ENCODE measurements around the gene NRF1.
A peak's percentile ranks its signal among the peaks of the same experiment; 100 is the strongest.
"Not testable (repeated sequence)": the region's sequence is repeated elsewhere in the genome, so short reads cannot be mapped to it uniquely, and the experiment has no call there.

The NRF1 gene

DNA sequence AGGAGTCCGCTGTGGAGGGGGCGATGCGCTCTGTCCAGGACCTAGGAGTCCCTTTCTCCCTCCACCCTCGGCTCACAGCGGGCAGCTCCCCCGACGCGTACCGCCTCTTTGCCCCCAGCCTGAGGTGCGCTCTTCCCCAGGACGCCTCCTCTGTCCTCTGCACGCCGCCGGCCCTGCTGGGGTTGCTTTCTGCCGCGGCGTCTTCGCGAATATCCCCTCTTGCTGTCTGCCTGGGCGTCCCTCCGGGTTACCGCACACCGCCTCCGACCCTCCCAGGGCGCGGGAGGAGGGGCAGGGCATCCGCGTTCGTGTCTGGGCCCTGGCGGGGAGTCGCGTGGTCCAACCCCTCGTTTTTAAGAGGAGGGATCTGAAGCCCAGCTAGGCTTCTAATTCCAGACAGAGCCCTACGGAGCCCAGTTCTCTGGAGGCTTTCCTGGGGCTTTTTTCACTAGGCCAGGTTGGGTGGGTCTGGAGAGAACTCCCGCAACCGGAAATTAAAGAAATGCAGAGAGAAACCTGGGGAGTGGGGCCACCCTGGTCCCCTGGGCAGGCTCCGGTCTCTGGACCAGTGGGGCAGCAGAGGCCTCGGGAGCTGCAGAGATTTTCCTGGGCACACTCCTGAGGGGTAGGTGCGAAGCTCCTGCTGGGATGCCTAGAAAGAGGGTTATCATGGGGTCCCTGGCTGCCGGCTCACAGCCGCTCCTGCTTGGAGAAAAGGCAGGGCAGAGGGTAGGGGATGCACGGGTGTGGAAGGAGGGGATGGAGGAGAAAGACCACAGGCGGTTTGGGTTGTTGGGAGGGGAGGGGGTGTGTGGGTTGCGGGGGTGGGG lies 174.4 kb downstream of the NRF1 start:
- DNase-seq = no peak

DNA sequence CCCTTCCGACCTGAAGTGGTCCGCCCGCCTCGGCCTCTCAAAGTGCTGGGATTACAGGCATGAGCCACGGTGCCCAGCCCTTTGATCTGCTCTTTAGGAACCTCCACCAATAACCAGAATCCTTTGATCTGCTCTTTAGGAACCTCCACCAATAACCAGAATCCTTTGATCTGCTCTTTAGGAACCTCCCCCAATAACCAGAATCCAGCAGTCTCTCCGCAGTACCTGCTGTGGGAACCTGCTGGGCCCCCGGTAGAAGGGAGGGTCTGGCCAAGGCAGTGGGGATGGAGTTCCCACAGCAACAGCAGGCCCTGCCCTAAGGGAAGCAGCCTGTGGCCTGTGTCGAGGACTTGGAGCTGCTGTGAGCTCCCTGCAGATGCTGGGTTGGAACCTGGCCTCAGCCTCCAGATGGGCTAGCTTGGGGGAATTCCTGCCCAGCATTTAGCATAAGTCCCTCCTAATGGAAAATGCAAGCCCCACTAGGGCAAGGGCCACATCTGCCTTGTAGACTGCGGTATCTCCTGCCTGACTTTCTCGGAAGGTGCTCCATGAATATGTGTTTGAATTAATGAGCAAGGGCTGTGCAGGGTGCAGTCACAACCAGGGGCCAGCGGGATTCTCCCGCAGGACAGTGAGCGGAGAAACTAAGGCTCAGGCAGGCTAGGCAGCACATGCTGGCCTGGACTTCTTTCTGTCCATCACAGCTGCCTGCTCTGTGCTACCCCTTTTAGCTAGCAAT lies 175.5 kb downstream of the NRF1 start:
- peak; percentile 93 for DNase-seq

DNA sequence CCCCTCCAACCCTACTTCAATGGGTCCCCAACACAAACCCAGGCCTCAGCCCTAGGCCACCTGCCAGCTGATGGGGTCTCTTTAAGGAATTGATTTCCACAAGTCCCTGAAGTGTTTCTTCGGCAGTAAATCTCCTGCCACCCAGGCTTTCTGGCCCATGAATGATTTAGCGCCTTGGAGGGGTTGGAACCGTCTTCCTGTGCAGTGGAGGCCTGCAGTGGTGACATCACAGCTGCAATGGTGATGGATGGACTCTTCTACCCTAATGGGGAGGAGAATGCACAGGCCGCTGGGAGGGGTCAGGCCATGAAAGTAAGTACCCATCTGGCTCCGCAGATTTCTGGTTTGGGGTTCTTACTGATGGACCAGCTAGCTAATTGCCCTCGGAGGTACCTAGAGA lies 177.5 kb downstream of the NRF1 start:
- DNase-seq = no peak

DNA sequence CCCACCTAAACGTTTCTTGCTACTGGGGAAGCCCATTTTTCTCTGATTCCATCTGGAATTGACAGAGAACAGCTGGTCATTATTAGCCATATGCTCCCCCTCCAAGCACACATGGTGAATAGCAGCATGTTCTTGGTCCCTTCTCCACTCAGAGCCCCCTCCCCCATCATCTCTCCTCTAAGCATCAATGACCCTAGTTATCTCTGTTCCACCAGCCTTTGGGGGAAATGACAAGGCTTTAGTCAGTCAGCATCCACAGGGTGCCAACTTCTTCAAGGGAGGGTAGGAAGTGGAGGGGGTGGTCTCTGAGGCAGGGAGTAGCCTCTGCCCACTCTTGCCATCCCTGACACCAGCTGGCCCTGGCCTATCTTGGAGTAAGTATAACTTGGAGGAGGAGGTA lies 178.1 kb downstream of the NRF1 start:
- peak; percentile 85 for DNase-seq

DNA sequence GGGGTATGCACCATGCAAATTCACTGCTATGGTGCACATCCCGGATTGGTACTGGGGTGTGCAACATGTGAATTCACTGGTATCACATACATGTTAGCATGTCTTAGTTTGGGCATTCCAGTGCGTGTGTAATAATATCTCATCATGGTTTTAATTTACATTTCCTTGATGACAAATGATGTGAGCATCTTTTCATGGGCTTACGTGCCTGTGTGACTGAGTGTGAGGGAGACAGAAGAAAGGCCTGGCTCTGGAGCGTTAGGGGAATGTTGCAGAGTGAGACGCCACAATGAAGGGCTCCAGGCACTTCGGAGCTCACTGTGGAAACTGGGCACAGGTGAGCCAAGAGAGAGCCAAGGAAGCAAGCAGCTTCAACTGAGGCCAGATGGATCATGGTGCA lies 178.6 kb downstream of the NRF1 start:
- DNase-seq = no peak

DNA sequence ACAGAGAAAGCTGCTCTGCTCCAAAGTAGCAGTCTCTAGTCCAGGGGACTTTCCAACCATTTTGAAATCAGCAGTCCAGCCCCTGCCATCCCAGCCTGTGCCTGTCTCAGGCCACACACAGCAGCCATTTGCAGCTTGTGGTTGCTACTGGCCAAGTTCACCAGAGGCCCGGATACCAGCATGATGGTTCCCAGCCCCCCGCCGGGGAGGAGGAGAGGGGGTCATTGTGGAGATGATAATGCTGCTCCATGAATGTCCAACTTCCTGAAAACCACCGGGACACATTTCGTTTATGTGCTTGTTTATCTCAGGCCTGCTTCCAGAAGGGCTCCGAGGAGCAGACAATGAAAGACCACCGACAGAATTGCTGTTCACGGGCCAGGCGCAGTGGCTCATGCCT lies 181.2 kb downstream of the NRF1 start:
- DNase-seq = no peak

DNA sequence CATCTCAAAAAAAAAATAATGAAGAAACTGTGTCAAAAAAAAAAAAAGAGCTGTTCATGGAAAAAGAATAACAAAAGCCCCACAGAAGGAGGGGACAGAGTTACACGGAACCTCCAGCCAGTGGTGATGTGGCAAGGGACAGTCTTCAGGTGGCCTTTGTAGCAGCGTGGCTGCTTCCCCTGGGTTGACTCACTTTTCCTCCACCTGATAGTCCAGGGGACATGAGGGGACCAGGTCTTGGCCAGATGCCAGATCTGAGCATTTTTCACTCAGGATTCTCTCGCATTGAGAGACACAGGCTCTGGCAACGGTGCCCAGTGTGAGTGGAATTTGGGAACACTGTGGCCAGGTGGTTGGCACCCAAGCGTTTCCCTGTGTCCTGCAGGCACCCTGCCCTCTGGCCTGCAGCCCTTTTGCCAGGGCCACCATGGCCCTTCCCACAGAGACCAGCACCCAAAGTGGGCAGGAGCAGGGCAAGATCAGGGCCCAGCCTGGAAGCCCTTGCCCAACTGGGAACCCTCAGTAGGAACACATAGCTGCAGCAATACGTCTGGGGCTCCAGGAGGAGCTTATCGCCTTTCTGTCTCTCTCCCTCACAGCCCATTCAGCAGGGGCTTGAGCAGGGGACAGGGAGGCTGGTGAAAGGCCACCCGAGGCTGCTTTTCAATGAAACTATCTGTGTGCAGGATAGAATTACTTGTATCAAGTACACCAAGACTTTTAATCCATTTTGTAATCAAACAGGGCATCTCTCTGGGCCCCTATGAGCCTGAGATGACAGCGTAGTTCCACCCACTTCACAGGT lies 182.2 kb downstream of the NRF1 start:
- DNase-seq = no peak

DNA sequence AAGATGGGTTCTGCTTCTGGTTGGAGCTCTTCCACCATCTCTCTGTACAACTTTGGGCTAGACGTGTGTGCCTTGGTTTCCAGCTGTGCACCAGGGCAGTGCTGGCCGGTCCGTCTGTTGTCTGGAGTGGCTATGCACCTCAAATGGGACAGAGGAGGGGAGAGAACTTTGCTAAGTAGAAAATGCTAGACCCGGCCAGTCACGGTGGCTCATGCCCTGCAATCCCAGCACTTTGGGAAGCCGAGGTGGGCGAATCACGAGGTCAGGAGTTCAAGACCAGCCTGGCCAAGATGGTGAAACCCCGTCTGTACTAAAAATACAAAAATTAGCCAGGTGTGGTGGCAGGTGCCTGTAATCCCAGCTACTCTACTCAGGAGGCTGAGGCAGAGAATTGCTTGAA lies 182.9 kb downstream of the NRF1 start:
- DNase-seq = not testable (repeated sequence)

DNA sequence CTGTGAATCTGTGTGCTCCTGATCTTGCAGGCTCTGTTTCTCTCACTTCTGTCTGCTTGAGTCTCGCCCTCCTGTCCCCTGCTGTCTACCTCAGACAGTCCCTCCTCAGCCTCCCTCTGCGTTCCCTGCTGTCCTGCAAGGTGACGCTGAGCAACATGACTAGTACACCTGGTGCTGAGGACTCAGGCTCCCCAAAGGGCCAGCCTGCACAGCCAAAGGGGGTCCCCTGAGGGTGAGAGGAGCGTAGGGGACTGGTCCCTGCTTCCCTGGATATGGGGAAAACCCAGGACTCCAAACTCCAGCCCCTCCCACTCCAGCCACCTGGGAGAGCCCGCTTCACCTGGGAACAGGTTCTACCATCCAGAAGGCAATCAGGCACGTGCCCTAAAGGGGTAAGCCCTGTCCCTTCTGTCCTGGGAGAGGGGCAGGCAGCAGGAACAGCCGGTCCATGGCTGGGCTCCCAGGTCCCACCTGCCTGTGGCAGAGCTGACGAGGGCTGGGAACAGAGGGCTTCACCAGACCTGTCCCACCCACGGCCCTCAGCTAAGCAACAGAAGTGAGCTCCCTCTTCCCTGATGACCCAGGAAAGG lies 184.8 kb downstream of the NRF1 start:
- no peak for DNase-seq

DNA sequence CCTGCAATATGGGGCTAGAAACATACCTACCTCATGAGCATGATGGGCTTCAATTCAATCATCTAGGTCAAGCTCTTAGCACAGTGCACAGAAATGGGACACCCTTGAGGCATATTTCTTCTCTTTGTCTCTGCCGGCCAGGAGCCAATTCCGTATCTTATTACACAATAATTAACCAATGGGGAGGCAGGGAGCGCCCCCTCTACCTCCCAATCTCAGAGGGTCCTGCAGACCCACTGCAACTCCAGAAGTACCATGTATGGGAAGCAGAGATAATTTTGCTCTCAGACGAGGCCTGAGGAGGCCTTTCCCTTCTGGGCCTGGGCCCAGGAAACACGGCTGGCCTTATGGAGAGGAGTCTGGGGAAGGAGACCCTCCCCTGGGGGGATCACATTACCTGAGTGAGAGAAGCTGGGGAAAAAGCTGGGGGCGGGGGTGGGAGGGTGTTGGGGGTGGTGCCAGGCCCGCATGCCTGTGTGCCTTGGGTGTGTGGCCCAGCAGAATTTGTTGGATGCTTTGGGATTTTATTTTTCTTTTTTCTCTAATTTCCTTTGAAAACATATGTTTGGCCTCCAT lies 185.8 kb downstream of the NRF1 start:
- DNase-seq = peak; percentile 44

DNA sequence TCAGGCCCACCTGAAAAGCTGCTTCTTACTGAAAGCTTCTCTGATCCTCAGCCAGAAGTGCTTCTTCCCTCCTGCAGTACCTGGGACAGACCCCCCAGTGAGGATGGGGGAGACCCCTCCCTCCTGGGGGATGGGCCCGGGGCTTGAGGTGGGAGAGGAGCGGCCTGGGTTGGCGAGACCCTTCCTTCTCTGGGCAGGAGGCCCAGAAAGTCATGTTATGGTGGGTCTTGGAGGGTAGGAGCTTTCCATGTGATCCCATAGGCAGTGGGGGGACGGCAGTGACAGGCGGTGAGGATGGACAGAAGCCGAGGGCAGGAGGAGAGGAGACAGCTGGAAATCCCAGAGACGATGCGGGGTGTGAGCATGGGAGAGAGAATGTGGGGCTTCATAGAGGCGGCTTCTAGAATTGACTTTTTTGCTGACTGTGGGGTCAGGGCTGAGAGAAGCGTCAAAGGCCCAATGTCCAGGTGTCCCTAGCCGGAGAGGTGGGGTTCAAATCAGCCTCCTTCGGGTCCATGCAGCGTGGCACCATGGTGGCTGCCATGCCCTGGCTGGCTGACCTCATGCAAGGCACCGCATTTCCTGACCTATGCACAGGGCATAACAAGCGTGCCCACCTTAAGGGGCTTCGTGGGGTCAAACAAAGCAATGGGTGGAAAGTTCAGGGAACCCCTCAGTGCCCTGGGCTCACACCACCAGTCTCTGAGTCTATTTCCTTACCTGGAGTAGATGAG lies 187.3 kb downstream of the NRF1 start:
- DNase-seq = no peak

DNA sequence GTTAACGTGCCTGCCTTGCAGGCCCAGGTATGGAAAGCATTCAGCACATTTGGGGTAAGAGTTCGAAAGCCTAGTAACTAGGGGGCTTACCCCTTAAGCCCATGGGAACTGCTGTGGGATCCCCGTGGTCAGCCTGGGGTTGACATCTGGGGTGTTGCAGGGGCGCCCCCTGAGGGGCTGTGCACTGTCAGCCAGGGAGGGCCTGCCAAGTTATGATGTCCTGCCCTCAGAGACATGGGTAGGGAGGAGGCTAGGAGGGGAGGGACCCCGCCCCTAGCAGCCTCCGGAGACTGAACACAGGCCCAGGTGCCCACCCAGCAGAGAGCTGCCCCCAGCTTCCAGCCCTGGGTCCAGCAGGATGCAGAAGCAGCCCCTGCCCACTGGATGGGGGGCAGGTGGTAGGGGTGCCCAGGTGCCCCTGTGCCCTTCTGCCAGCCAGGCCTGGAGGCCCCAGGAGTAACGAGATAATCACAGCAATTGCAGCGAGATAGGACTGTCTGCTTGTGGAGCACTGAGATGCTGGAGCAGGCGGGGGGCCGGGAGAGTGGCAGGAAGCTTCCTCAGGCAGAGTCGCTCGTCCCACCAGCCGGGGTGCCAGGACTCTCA lies 187.9 kb downstream of the NRF1 start:
- no peak for DNase-seq

DNA sequence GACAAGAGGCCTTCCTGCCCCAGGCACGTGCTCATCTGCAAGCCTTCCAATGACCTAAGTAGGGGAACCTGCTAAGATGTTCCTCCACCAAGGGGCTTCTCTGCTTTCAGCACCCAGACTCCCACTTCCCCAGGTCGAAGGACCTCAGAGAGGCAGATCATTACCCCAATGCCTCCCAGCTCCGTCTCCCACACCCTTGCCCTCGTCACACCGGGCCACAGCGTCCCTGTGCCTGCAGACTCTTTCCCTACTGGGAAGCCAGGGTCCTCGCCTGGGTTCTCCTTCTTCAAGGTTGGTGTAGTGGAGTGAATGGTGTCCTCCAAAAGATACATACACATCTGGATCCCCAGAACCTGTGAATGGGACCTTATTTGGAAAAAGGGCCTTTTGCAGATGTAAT lies 189.4 kb downstream of the NRF1 start:
- DNase-seq = no peak

DNA sequence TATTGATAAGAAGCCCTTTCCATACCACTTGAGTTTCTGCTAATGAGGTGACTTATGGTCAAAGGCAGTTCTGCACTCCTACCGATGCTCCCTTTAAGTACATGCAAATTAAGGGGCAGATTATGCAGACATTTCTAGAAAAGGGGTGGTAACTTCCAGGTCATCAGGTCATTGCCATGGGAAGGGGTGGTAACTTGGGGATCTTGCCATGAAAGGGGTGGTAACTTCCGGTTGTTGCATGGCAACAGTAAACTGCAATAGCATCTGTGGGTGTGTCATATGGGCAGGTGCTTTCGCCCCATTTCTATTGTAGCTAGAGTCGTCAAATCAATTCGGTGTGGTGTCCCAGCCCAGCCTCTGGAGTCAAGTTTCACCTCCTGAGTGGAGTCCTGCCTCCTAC lies 190.4 kb downstream of the NRF1 start:
- no peak for DNase-seq

DNA sequence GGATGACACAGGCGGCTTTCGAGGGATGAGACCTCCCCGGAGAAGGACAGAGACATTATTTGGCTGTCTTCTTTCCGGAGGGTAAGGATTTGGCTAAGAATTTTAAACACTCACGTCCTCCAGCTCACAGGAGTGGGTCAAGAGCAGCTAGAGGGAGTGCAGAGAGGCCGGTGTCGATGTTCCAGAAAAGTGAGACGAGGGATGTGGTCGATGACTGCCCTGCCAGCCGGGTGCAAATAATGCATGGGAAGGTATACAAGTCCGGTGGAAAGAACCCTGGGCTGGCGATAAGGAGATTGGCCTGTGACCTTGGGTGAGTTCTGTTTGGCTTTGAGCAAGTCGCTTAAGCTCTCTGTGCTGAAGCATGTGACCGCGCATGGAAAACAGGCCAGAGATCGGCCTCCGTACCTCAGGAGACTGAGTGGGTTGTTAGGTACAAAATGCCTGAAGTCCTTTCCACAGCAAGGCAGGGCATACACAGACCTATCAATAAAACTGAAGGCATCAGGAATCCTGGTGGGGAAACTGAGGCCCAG lies 192.1 kb downstream of the NRF1 start:
- no peak for DNase-seq

DNA sequence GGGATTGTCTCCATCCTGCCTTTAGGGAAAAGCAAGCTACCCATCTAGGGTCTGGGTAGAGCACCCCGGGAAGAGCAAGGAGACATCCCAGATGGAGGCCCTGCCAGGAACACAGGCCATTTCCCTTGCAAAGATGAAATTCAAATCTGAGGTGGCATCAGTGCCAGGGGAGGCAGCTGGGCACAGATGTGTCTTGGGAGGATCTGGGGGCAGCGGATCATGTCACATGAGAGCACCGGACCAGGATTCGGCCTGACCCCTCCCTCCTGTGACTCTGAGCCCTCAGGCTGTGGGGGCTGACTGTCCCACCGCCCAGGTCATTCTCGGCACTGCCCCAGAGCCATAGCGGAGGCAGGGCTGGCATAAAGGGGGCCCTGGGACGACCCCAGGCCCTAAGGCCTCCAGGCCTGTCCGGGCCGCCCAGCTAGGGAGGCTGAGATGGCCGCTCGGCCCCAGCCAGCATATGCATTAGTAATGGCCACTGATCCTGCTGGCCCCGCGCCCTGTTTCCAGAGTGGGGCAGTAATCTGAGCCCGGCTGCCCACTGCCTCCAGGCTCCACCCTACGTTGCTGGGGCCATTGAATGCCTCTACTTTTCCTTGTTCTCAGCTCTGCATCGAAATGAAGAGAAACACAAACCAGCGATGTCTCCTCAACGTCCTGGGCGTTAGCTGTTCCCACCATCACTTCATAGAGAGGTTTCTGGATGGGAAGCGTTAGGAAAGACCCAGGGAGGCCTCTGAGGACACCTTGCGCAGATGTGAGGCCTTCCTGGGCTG lies 192.8 kb downstream of the NRF1 start:
- no peak for DNase-seq

DNA sequence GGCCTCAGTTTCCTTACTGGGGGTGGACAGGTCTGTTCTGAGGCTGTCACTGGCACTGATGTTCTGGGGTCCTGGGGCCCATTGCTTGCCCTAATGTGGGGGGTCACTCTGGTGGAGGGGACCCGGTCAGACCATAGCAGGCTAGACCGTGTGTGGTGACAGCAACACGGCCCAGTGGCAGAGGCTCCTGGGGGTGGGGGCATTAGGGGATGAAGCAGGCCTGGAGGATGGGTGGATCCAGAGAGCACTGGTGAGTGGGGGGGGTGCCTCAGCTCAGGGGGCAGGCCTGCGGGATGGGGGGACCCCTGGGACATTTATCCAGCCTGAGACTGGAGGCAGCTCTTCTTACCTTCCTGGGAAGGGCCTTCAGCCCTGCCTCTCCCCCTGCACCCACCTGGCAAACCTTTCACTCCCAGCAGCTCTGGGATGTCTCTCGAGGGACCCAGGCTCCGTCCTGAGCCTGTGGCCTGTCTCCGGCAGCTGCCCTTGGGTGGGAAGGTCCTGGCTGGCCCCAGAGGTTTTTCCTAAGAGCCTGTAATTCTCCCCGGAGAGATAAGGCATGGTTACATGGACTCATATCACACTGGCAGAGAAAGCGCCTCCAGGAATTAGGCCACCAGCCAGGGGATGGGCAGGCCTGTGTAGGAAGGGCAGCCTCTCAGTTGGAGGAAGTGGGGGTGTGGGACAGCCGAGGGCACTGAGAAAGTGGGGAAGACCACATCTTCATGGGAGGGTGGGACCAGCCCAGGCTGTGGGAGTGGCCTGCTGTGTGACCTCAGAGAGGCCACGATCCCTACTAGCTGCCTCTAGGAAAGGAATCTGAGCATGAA lies 193.6 kb downstream of the NRF1 start:
- no peak for DNase-seq
